ENCODE measurements around the gene CACNA2D2. TPM values are rescaled to one million over a fixed set of nuclear protein-coding genes. Genes with fewer than 3 reads are reported as not detected.

CACNA2D2 gene
- total and polyA plus RNA-seq, 2 of the 13 experiments (the other 11 are each of a cell fraction or from before 2014, with no cell fraction given), result not detected

DNA sequence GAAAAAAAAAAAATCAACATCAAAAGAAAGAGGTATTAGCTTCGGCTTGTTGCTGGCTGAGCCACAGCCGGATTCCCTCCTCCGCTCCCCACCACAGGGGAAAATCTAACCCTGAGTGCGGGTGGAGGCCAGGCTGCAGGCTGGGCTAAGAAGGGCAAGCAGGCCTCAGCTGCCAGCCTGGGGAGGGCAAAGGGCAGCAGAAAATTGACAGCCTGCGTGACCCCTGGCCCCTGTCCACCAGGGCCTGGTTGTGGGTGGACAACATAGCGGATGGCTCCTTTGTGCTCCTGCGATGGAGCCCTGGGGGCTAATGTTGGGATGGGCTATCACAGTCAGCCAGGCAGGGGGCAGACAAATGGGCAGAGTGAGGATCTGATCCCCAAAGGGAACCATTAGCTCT is 25.4 kb downstream of the CACNA2D2 start:
- intact Hi-C loops (cut with micrococcal nuclease; ENCODE audit: unreplicated experiment), result no loop called here
- no peak overlapping the region for H3K9ac ChIP-seq (ENCODE audit: insufficient read depth, low read depth, low read length)
- peaks cover 9 to 44% of the 10 kb centered on the region in 2 experiments; a peak in 4 of 5 replicates for H3K27me3 ChIP-seq (ENCODE audit: control insufficient read depth in 1 of 2, insufficient read depth in 2 of 2, low read length in 2 of 2)
- H3K4me1 ChIP-seq (ENCODE audit: insufficient read depth, low read length), result no peaks in the 10 kb centered on the region
- H3K9me3 ChIP-seq (ENCODE audit: low read length), result no peaks in the 10 kb centered on the region
- H3K4me3 ChIP-seq (replicated peaks in 1 of 3; ENCODE audit: insufficient read depth in 1 of 3, low read depth in 2 of 3, low read length in 3 of 3), result no peak overlapping the region
- DNase-seq (ENCODE audit: low spot score) (no peak), FAIRE-seq (no peak), ATAC-seq (no peak)
- no TSS peak for BruUV-seq (replicated peaks)
- WGBS (ENCODE audit: low lambda C conversion rate), result 38% methylated on average over 4 of the region's 7 CpGs
- TF ChIP-seq ZNF337 (CRISPR knock-in tag; IDR thresholded peaks at IDR 0.05; ENCODE audit: borderline replicate concordance, low read depth), result no peak
- no peaks in the 10 kb centered on the region for H3K36me3 ChIP-seq (replicated peaks in 1 of 2; ENCODE audit: control insufficient read depth in 1 of 2, insufficient read depth in 2 of 2, low read length in 2 of 2)
- in situ Hi-C loops (cut with HindIII; ENCODE audit: extremely low pct_ligation_motif_present, low pct_unique_long_range_greater_than_20kb), result no loop called here
- H3K4me2 ChIP-seq (ENCODE audit: low read depth, low read length), result no peak overlapping the region
- no peaks in the 10 kb centered on the region; the same call in 1 of the 2 replicates for H4K20me1 ChIP-seq (ENCODE audit: insufficient read depth, low read length)
- CTCF ChIA-PET (ENCODE audit: low intra/inter-chr PET ratio, low total read pairs), result no interaction called here
- no peaks in the 10 kb centered on the region for H3K79me2 ChIP-seq (ENCODE audit: insufficient read depth, low read length)
- no peak overlapping the region for H3K27ac ChIP-seq (ENCODE audit: extremely low read length, insufficient read depth, low read length)
- no peak overlapping the region for H2AFZ ChIP-seq (ENCODE audit: low read length)
- POLR2A ChIA-PET, result no interaction called here

GRCh38 chr3:50475348-50475747 is 28.1 kb downstream of the CACNA2D2 start:
- Histone ChIP-seq H3K27ac (ENCODE audit: extremely low read length, insufficient read depth, low read length) (no peak overlapping the region), H3K27me3 (ENCODE audit: control insufficient read depth in 1 of 2, insufficient read depth in 2 of 2, low read length in 2 of 2) (peaks cover 12 to 35% of the 10 kb centered on the region in 2 experiments; a peak in 3 of 5 replicates), H3K4me3 (replicated peaks in 1 of 3; ENCODE audit: insufficient read depth in 1 of 3, low read depth in 2 of 3, low read length in 3 of 3) (no peak overlapping the region), H3K9me3 (ENCODE audit: low read length) (no peaks in the 10 kb centered on the region), H3K79me2 (ENCODE audit: insufficient read depth, low read length) (no peaks in the 10 kb centered on the region), H3K4me1 (ENCODE audit: insufficient read depth, low read length) (no peaks in the 10 kb centered on the region), H3K36me3 (replicated peaks in 1 of 2; ENCODE audit: control insufficient read depth in 1 of 2, insufficient read depth in 2 of 2, low read length in 2 of 2) (no peaks in the 10 kb centered on the region), H3K9ac (ENCODE audit: insufficient read depth, low read depth, low read length) (no peak overlapping the region), H3K4me2 (ENCODE audit: low read depth, low read length) (no peak overlapping the region), H4K20me1 (ENCODE audit: insufficient read depth, low read length) (no peaks in the 10 kb centered on the region), H2AFZ (ENCODE audit: low read length) (no peak overlapping the region)
- ATAC-seq, result no peak
- TF ChIP-seq, protein P1, sequence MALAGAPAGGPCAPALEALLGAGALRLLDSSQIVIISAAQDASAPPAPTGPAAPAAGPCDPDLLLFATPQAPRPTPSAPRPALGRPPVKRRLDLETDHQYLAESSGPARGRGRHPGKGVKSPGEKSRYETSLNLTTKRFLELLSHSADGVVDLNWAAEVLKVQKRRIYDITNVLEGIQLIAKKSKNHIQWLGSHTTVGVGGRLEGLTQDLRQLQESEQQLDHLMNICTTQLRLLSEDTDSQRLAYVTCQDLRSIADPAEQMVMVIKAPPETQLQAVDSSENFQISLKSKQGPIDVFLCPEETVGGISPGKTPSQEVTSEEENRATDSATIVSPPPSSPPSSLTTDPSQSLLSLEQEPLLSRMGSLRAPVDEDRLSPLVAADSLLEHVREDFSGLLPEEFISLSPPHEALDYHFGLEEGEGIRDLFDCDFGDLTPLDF (CRISPR knock-in tag; IDR thresholded peaks at IDR 0.05), result no peak
- TF ChIP-seq SRSF4 (IDR thresholded peaks at IDR 0.05; ENCODE audit: low read depth, low read length, poor library complexity, severe bottlenecking), result no peak
- no peak for TF ChIP-seq PBX2 (CRISPR knock-in tag; IDR thresholded peaks at IDR 0.05)
- TF ChIP-seq, protein P2, sequence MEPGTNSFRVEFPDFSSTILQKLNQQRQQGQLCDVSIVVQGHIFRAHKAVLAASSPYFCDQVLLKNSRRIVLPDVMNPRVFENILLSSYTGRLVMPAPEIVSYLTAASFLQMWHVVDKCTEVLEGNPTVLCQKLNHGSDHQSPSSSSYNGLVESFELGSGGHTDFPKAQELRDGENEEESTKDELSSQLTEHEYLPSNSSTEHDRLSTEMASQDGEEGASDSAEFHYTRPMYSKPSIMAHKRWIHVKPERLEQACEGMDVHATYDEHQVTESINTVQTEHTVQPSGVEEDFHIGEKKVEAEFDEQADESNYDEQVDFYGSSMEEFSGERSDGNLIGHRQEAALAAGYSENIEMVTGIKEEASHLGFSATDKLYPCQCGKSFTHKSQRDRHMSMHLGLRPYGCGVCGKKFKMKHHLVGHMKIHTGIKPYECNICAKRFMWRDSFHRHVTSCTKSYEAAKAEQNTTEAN (CRISPR knock-in tag; conservative IDR thresholded peaks at IDR 0.05), result no peak
- no peak for TF ChIP-seq ADNP (CRISPR knock-in tag; IDR thresholded peaks at IDR 0.05)
- no peak for TF ChIP-seq ETV5 (CRISPR knock-in tag; IDR thresholded peaks at IDR 0.05; ENCODE audit: borderline replicate concordance)
- TF ChIP-seq MIER3 (CRISPR knock-in tag; IDR thresholded peaks at IDR 0.05; ENCODE audit: borderline replicate concordance), result no peak
- TF ChIP-seq ZNF552 (CRISPR knock-in tag; IDR thresholded peaks at IDR 0.05; ENCODE audit: borderline replicate concordance), result no peak
- TF ChIP-seq ZNF232 (CRISPR knock-in tag; IDR thresholded peaks at IDR 0.05; ENCODE audit: borderline replicate concordance), result no peak
- TF ChIP-seq ZFP41 (CRISPR knock-in tag; IDR thresholded peaks at IDR 0.05; ENCODE audit: borderline replicate concordance), result no peak
- no peak for TF ChIP-seq GFI1 (CRISPR knock-in tag; IDR thresholded peaks at IDR 0.05; ENCODE audit: borderline replicate concordance)
- no peak for TF ChIP-seq ZNF883 (CRISPR knock-in tag; IDR thresholded peaks at IDR 0.05; ENCODE audit: not compliant biosample characterization)
- no peak for TF ChIP-seq RARA (CRISPR knock-in tag; IDR thresholded peaks at IDR 0.05)
- no peak for TF ChIP-seq KAT8 (CRISPR knock-in tag; IDR thresholded peaks at IDR 0.05)
- CTCF ChIA-PET (ENCODE audit: low intra/inter-chr PET ratio, low total read pairs), result no interaction called here
- WGBS (ENCODE audit: low lambda C conversion rate), result 13% methylated on average over 12 of the region's 12 CpGs
- POLR2A ChIA-PET, result no interaction called here
- DNase-seq (ENCODE audit: low spot score), result no peak
- intact Hi-C loops (cut with micrococcal nuclease; ENCODE audit: unreplicated experiment), result no loop called here
- FAIRE-seq, result no peak
- in situ Hi-C loops (cut with HindIII; ENCODE audit: extremely low pct_ligation_motif_present, low pct_unique_long_range_greater_than_20kb), result no loop called here
- BruUV-seq (replicated peaks), result no TSS peak

Measured in HepG2 (cell line).